Measurements from ENCODE around the gene EFNB2. TPM values are rescaled to one million over a fixed set of nuclear protein-coding genes. Genes with fewer than 3 reads are reported as not detected.

EFNB2 gene
- total RNA-seq, 1 donor from 2014 or later = 14.6 TPM

DNA sequence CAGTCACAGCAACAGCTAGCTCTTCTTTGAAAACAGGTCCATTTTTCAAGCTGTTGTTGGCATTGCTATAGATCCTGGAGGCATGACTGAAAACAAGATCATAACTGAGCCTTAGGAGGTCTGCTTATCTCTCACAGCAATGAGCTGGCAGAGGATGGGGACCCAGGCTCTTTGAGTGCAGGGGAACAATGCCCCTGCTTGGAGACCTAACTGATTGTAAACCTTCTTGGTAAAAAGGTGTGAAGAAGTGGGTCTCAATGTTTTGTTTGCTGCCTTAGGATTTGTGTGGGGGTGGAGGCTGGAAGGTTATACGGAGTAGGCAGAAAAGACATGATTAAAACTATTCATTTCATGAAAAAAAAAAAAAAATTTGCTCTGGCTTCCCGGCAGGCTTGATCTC is 94.6 kb downstream of the EFNB2 start:
- Histone ChIP-seq H3K4me3 (ENCODE audit: low read length in 3 of 3) (no peak overlapping the region), H3K27me3 (ENCODE audit: control insufficient read depth in 3 of 3, insufficient read depth in 3 of 3, low read length in 3 of 3) (no peaks in the 10 kb centered on the region), H3K9me3 (ENCODE audit: control insufficient read depth in 3 of 3, low read length in 3 of 3) (no peaks in the 10 kb centered on the region), H3K27ac (ENCODE audit: low read depth, low read length) (no peak overlapping the region), H3K9ac (ENCODE audit: low read depth in 1 of 3, low read length in 3 of 3) (no peak overlapping the region), H3K36me3 (ENCODE audit: control insufficient read depth in 3 of 3, insufficient read depth in 3 of 3, low read length in 3 of 3) (no peaks in the 10 kb centered on the region), H3K4me1 (ENCODE audit: control insufficient read depth in 3 of 3, insufficient read depth in 3 of 3, low read length in 3 of 3) (no peaks in the 10 kb centered on the region)

Other genes starting within 250 kb of the EFNB2 start
- gene ARGLU1, start 32.5 kb upstream of the EFNB2 start, total RNA-seq = 32.4 TPM

Data from skeletal muscle tissue (tissue), 4 donors.